K562 (cell line): Measurements from ENCODE around the gene NAXE. TPM values are rescaled to one million over a fixed set of nuclear protein-coding genes. Genes with fewer than 3 reads are reported as not detected.

Source experiments
- AFF1 ChIP-seq, 2 experiments: fragments of 450-650 bp; IDR thresholded peaks; 2 replicates each; pipeline ENCODE4 v1.6.1; 2018; ENCODE audit warnings: mild to moderate bottlenecking in 2 of 2, low read depth in 1 of 2; ENCODE audit not compliant: partially characterized antibody in 2 of 2
- CHD2 ChIP-seq: IDR thresholded peaks from 2 replicates; pipeline ENCODE4 v1.6.1; 2011; ENCODE audit warnings: low read depth, low read length
- CREB3 ChIP-seq: fragments of 450-650 bp; conservative IDR thresholded peaks from 2 replicates; pipeline ENCODE4 v1.6.1; 2016; ENCODE audit warnings: missing genetic modification characterization, low read depth, mild to moderate bottlenecking, missing compliant biosample characterization, moderate library complexity
- CREB3L1 ChIP-seq: fragments of 450-650 bp; IDR thresholded peaks from 2 replicates; pipeline ENCODE4 v1.6.1; 2014; ENCODE audit warnings: low read depth, mild to moderate bottlenecking, moderate library complexity, borderline replicate concordance
- ETV5 ChIP-seq: sonication (generic); formaldehyde crosslinking; IDR thresholded peaks from 2 replicates; pipeline ENCODE4 v1.4.0; 2020; ENCODE audit warnings: low read depth, mild to moderate bottlenecking, missing genetic modification reagents
- MNT ChIP-seq, 2 experiments: fragments of 450-650 bp; conservative IDR thresholded peaks; 2 replicates each; pipeline ENCODE4 v1.6.1; 2017; ENCODE audit warnings: mild to moderate bottlenecking in 2 of 2, moderate library complexity in 2 of 2
- ZBTB9 ChIP-seq: fragments of 450-650 bp; formaldehyde crosslinking; IDR thresholded peaks from 2 replicates; pipeline ENCODE4 v1.4.0; 2020; ENCODE audit warnings: mild to moderate bottlenecking, moderate library complexity
- ZNF407 ChIP-seq: fragments of 450-650 bp; IDR thresholded peaks from 2 replicates; pipeline ENCODE4 v1.6.1; 2016; ENCODE audit warnings: low read depth
- polyA plus RNA-seq, 8 experiments: library from polyadenylated mRNA; depleted of rRNA in 4 of 8; stranded (reverse) in 5 of 8; unstranded in 3 of 8; fragments of >200 nt; fragmentation: Nextera tagmentation in 2 of 8; fragmentation: Illumina TruSeq in 1 of 8; extraction: Ambion mirVana in 2 of 8; extraction: Trizol in 1 of 8; gene quantifications; 2 replicates each; pipeline versions ENCODE4 v1.2.1 to v1.2.3, GENCODE V29; 2011 to 2014; ENCODE audit warnings: inconsistent platforms in 1 of 8, missing spikeins in 1 of 8
- total RNA-seq, 7 experiments: library from RNA; depleted of rRNA in 6 of 7; stranded (reverse); fragments of >200 nt in 6 of 7; fragmentation: Illumina TruSeq in 2 of 7; extraction: Trizol in 2 of 7; gene quantifications; 2 replicates each; pipeline versions ENCODE4 v1.2.1 to v1.2.3, GENCODE V29; 2011 to 2021; ENCODE audit warnings: low replicate concordance in 1 of 7

The NAXE gene
- total and polyA plus RNA-seq, 9 of the 15 experiments (the other 6 are each of a cell fraction or from before 2014, with no cell fraction given) = 27.3 to 137 (median 90.0) TPM

GRCh38 chr1:156616463-156616862 is 24.9 kb downstream of the NAXE start (continued):
- no peak for TF ChIP-seq ZNF407
- no peak for TF ChIP-seq CHD2
- peak; percentile 32; the same call in 1 of the 2 replicates for TF ChIP-seq ZBTB9 (CRISPR knock-in tag)
- peak in 1 of 2 experiments; percentile 50 for TF ChIP-seq AFF1 (IDR thresholded peaks at IDR 0.05; ENCODE audit: low read depth in 1 of 2, partially characterized antibody in 2 of 2)
- no peak for TF ChIP-seq CREB3L1
- TF ChIP-seq ETV5 (CRISPR knock-in tag) = peak; percentile 69; the same call in 1 of the 2 replicates
- TF ChIP-seq CREB3 = no peak
- TF ChIP-seq MNT (conservative IDR thresholded peaks at IDR 0.05) = peak in 1 of 2 experiments; percentile 28; a peak in 1 of 4 replicates
